Parathyroid adenoma (tissue), 2 donors: Measurements from ENCODE around the gene TUBGCP3.

ENCODE experiments used
- H2AFZ ChIP-seq: fragments of 300-600 bp; sonication (generic); one replicate; pipeline ENCODE4 v1.7.0; 2017; ENCODE audit warnings: antibody characterized with exemption, mild to moderate bottlenecking
- H3K27ac ChIP-seq: fragments of 300-600 bp; sonication (generic); one replicate; pipeline ENCODE4 v1.7.0; 2017
- H3K27me3 ChIP-seq: fragments of 300-600 bp; sonication (generic); one replicate; pipeline ENCODE4 v1.7.0; 2017; ENCODE audit warnings: low read length; ENCODE audit not compliant: control insufficient read depth, insufficient read depth
- H3K36me3 ChIP-seq: fragments of 300-600 bp; sonication (generic); one replicate; pipeline ENCODE4 v1.7.0; 2017; ENCODE audit warnings: low read length; ENCODE audit not compliant: control insufficient read depth, insufficient read depth
- H3K4me1 ChIP-seq: fragments of 300-600 bp; sonication (generic); one replicate; pipeline ENCODE4 v1.7.0; 2017; ENCODE audit warnings: control low read depth
- H3K4me2 ChIP-seq: fragments of 300-600 bp; sonication (generic); one replicate; pipeline ENCODE4 v1.7.0; 2017; ENCODE audit warnings: low read length
- H3K4me3 ChIP-seq: fragments of 300-600 bp; sonication (generic); one replicate; pipeline ENCODE4 v1.7.0; 2017; ENCODE audit warnings: low read depth, low read length
- H3K79me2 ChIP-seq: fragments of 300-600 bp; sonication (generic); one replicate; pipeline ENCODE4 v1.7.0; 2017; ENCODE audit warnings: control low read depth
- H3K9ac ChIP-seq: fragments of 300-600 bp; sonication (generic); one replicate; pipeline ENCODE4 v1.7.0; 2017; ENCODE audit warnings: mild to moderate bottlenecking
- H3K9me3 ChIP-seq: fragments of 300-600 bp; sonication (generic); one replicate; pipeline ENCODE4 v1.7.0; 2017; ENCODE audit warnings: low read length; ENCODE audit not compliant: control insufficient read depth
- CTCF ChIP-seq: fragments of 300-600 bp; sonication (generic); IDR thresholded peaks from one replicate; pipeline ENCODE4 v1.7.0; 2017; ENCODE audit warnings: antibody characterized with exemption, mild to moderate bottlenecking
- donor health status: primary hyperparathyroidism.

TUBGCP3 gene

GRCh38 chr13:112447306-112447705, 140.6 kb downstream of the TUBGCP3 start:
- no peak overlapping the region for H3K27ac ChIP-seq
- TF ChIP-seq CTCF = no peak
- H3K79me2 ChIP-seq = no peaks in the 10 kb centered on the region
- H3K27me3 ChIP-seq = no peaks in the 10 kb centered on the region
- no peak overlapping the region for H3K4me3 ChIP-seq
- H3K9ac ChIP-seq = no peak overlapping the region
- no peaks in the 10 kb centered on the region for H3K4me1 ChIP-seq
- no peak overlapping the region for H3K4me2 ChIP-seq
- no peaks in the 10 kb centered on the region for H3K36me3 ChIP-seq
- no peaks in the 10 kb centered on the region for H3K9me3 ChIP-seq
- no peak overlapping the region for H2AFZ ChIP-seq

- Histone ChIP-seq H3K9me3 (no peaks in the 10 kb centered on the region), H3K36me3 (no peaks in the 10 kb centered on the region), H3K4me1 (no peaks in the 10 kb centered on the region), H3K4me2 (no peak overlapping the region), H3K27me3 (no peaks in the 10 kb centered on the region), H2AFZ (no peak overlapping the region), H3K27ac (no peak overlapping the region), H3K4me3 (no peak overlapping the region), H3K79me2 (no peaks in the 10 kb centered on the region), H3K9ac (no peak overlapping the region)
- TF ChIP-seq CTCF = no peak
Measured at GRCh38 chr13:112446867-112447266, 141.1 kb downstream of the TUBGCP3 start.

- Histone ChIP-seq H3K9ac (no peak overlapping the region), H3K79me2 (no peaks in the 10 kb centered on the region), H3K36me3 (no peaks in the 10 kb centered on the region), H3K4me1 (no peaks in the 10 kb centered on the region), H3K4me2 (no peak overlapping the region), H3K9me3 (no peaks in the 10 kb centered on the region), H2AFZ (no peak overlapping the region), H3K4me3 (no peak overlapping the region), H3K27me3 (no peaks in the 10 kb centered on the region), H3K27ac (no peak overlapping the region)
- TF ChIP-seq CTCF = no peak
Measured at GRCh38 chr13:112446347-112446861, 141.5 kb downstream of the TUBGCP3 start.

GRCh38 chr13:112445411-112446271, 142.3 kb downstream of the TUBGCP3 start:
- TF ChIP-seq CTCF = no peak
- Histone ChIP-seq H3K4me3 (no peak overlapping the region), H3K36me3 (no peaks in the 10 kb centered on the region), H3K27ac (no peak overlapping the region), H3K79me2 (no peaks in the 10 kb centered on the region), H3K9ac (no peak overlapping the region), H2AFZ (no peak overlapping the region), H3K4me1 (no peaks in the 10 kb centered on the region), H3K9me3 (no peaks in the 10 kb centered on the region), H3K4me2 (no peak overlapping the region), H3K27me3 (no peaks in the 10 kb centered on the region)
